Measurements from ENCODE around the gene JPH3.
A peak's percentile ranks its signal among the peaks of the same experiment; 100 is the strongest.

The JPH3 gene

GRCh38 chr16:87598431-87598830 is 3.9 kb upstream of the JPH3 start:
- no peak for TF ChIP-seq POLR2A (IDR thresholded peaks at IDR 0.05; ENCODE audit: low read depth, low read length)
- DNase-seq (ENCODE audit: insufficient read length, low spot score), result peak; percentile 45
- FAIRE-seq, result no peak

- no peak for FAIRE-seq
- TF ChIP-seq POLR2A (IDR thresholded peaks at IDR 0.05; ENCODE audit: low read depth, low read length), result no peak
- DNase-seq (ENCODE audit: insufficient read length, low spot score), result no peak
These were observed 2.1 kb upstream of the JPH3 start for GRCh38 chr16:87600246-87600645.

DNA sequence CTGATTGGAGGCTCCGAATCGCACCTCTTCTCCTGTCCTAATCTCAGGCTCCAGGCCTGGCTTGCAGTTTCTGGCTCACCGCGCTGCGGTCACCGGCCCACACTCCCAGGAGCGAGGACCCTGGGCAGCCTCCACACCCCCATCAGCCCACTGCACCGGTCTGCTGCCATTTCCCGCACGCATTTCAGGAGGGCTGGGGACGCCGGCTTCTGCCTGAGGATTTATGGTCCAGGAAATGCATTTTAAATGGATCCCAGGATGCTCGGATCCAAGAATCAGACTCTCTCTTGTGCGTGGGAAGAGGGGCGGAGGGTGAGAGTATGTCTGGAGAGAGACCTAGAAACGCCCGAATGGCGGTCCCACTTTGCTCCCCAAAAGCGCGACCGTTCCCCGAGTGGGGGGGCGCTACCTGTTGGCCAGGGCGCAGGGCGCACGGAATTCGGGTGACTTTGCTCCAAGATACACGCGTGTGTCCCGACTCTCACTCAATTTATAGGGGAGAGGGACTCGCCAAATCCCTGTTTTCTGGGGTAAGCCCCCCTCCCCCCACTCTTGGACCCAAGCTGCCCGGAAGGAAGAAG is 817 bp upstream of the JPH3 start:
- FAIRE-seq (no peak), DNase-seq (ENCODE audit: insufficient read length, low spot score) (no peak)
- TF ChIP-seq POLR2A (IDR thresholded peaks at IDR 0.05; ENCODE audit: low read depth, low read length), result no peak

DNA sequence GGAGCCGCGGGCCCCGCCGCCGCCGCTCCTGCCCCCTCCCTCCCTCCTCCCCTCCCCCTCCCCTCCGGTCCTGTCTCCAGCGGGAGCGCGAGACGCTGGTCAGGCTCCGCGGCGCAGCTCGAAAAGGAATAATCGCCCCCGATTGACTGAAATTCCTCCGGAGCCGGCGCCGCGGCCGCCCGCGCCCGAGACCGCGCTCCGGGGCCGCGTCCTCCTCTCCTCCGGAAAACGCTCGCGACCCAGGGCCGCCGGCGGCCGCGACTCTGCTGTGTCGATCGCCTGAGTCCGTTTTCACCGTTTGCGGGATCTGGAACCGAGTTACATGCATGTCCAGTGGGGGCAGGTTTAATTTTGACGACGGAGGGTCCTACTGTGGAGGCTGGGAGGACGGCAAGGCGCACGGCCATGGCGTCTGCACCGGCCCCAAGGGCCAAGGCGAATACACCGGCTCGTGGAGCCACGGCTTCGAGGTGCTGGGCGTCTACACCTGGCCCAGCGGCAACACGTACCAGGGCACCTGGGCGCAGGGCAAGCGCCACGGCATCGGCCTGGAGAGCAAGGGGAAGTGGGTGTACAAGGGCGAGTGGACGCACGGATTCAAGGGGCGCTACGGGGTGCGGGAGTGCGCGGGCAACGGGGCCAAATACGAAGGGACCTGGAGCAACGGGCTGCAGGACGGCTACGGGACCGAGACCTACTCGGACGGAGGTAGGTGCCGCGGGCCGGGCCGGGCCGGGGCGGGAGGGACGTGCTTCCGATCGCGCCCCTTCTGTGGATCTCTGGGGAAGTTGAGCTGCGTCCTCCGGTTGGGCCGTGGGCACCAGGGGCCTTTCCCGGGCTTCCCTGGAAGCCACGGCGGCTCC is 744 bp downstream of the JPH3 start:
- FAIRE-seq, result no peak

GRCh38 chr16:87603684-87604633 is 1.7 kb downstream of the JPH3 start:
- DNase-seq (ENCODE audit: insufficient read length, low spot score), result no peak
- FAIRE-seq, result no peak
- no peak for TF ChIP-seq POLR2A (IDR thresholded peaks at IDR 0.05; ENCODE audit: low read depth, low read length)

More for the DNA sequence above, 744 bp downstream of the JPH3 start:
- TF ChIP-seq POLR2A (IDR thresholded peaks at IDR 0.05; ENCODE audit: low read depth, low read length), result no peak
- DNase-seq (ENCODE audit: insufficient read length, low spot score), result no peak

DNA sequence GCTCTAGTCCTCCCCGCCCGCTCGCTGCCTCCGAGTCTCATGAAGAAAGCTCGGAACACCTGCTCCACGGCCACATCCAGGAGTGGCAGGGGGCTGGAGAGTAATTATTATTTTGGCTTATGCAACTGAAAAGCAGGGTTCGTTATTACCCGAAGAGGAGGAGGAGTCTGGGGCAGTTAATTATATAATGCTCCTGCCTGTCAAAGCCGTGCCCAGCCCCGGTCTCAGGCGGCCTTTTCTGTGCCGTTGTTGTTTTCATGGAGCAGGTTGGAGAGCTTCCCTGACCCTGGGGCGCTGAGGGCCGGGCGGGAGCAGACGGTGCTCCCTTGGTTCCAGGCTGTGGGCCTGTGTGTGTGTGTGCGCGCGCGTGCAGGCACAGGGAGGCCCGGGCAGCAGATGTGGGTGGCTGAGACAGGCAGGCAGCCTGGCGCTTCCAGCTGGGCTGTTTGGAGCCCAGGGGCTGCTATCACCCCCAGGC is 2.4 kb downstream of the JPH3 start:
- no peak for DNase-seq (ENCODE audit: insufficient read length, low spot score)
- no peak for FAIRE-seq
- TF ChIP-seq POLR2A (IDR thresholded peaks at IDR 0.05; ENCODE audit: low read depth, low read length), result no peak

DNA sequence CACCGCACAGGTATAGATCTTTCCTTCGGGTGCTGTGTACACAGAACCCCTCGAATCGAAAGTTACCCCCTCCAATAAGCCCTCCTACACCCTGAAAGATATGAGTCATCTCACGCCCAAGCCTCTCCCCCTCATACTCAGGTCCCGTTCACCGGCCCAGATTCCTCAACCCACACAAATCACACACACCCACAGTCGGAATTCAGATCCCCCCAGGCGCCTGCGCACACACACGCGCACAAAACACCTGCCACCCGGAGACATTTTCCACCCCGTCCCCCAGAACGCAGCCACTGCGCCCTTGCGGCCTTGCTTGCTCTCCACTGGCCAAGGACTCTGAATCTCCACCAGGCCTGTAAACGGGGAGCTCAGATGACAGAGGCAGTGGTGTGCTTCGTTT is 4.9 kb downstream of the JPH3 start:
- FAIRE-seq, result no peak
- no peak for TF ChIP-seq POLR2A (IDR thresholded peaks at IDR 0.05; ENCODE audit: low read depth, low read length)

DNA sequence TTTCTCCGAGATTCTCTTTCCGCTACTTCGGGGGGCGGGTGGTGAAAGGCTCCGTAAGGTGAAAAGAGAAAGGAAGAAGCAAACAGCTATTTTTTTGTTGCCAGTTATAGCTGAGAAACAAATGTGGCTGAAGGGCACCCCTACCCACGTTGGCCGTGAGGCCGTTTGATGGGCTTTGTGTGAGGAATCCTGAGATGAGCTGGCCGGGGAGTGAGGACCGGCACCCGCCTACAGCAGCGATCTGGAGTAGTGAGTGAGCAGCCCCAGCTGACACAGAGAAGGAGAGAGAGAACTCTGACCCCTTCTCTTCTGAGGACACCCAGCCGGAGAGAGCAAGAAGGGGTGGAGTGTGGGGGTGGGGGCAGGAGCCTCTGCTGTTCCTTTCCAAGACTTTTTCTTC is 5.6 kb downstream of the JPH3 start:
- FAIRE-seq (no peak), DNase-seq (ENCODE audit: insufficient read length, low spot score) (no peak)
- no peak for TF ChIP-seq POLR2A (IDR thresholded peaks at IDR 0.05; ENCODE audit: low read depth, low read length)

More for the DNA sequence above, 4.9 kb downstream of the JPH3 start:
- no peak for DNase-seq (ENCODE audit: insufficient read length, low spot score)

GRCh38 chr16:87608400-87608985 is 6.2 kb downstream of the JPH3 start:
- FAIRE-seq, result no peak
- peak; percentile 89 for DNase-seq (ENCODE audit: insufficient read length, low spot score)
- TF ChIP-seq POLR2A (IDR thresholded peaks at IDR 0.05; ENCODE audit: low read depth, low read length), result no peak

- no peak for TF ChIP-seq POLR2A (IDR thresholded peaks at IDR 0.05; ENCODE audit: low read depth, low read length)
- no peak for FAIRE-seq
These were observed 7.7 kb downstream of the JPH3 start for GRCh38 chr16:87610026-87610425.

GRCh38 chr16:87611456-87611855 is 9.1 kb downstream of the JPH3 start:
- no peak for TF ChIP-seq POLR2A (IDR thresholded peaks at IDR 0.05; ENCODE audit: low read depth, low read length)
- DNase-seq (ENCODE audit: insufficient read length, low spot score), result no peak
- no peak for FAIRE-seq

More at GRCh38 chr16:87610026-87610425, 7.7 kb downstream of the JPH3 start:
- DNase-seq (ENCODE audit: insufficient read length, low spot score), result no peak

DNA sequence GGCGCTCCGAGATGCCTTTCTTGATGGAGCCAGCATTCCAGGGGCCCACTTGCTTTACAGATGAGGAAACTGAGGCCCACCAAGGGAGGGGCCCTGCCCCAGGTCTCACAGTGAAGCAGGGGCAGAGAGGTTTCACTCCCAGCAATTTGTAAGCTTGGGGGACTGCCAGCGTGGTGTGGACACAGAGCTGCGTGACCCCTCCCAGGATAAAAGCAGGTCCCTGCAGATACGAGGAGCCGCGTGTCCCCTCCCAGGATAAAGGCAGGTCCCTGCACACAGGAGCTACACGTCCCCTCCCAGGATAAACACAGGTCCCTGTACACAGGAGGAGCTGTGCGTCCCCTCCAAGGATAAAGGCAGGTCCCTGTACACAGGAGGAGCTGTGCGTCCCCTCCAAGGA is 11.7 kb downstream of the JPH3 start:
- TF ChIP-seq POLR2A (IDR thresholded peaks at IDR 0.05; ENCODE audit: low read depth, low read length), result no peak
- DNase-seq (ENCODE audit: insufficient read length, low spot score) (no peak), FAIRE-seq (no peak)

- DNase-seq (ENCODE audit: insufficient read length, low spot score) (no peak), FAIRE-seq (no peak)
- no peak for TF ChIP-seq POLR2A (IDR thresholded peaks at IDR 0.05; ENCODE audit: low read depth, low read length)
These were observed 13.3 kb downstream of the JPH3 start for GRCh38 chr16:87615621-87616041.

Data from H54 (cell line).